Stimulated activated naive CD8-positive, alpha-beta T cell treated with anti-CD3 and anti-CD28 coated beads, Interleukin-15, Interleukin-2, amounts not matched to agents 100 ng/mL and 50 ng/mL, for 24 hours (primary cell): ENCODE results near the gene PRR5.

Experiments
- H3K27ac Mint-ChIP-seq: one replicate; pipeline ENCODE4 v1.8.0; 2021; ENCODE audit warnings: mild to moderate bottlenecking, mixed read lengths
- H3K27me3 Mint-ChIP-seq: one replicate; pipeline ENCODE4 v1.8.0; 2021; ENCODE audit warnings: mixed read lengths
- H3K36me3 Mint-ChIP-seq: one replicate; pipeline ENCODE4 v1.8.0; 2021; ENCODE audit warnings: low read depth, mixed read lengths
- H3K4me1 Mint-ChIP-seq: one replicate; pipeline ENCODE4 v1.8.0; 2021; ENCODE audit warnings: low read depth, mixed read lengths
- H3K4me3 Mint-ChIP-seq: one replicate; pipeline ENCODE4 v1.8.0; 2021; ENCODE audit warnings: mild to moderate bottlenecking, mixed read lengths
- H3K9me3 Mint-ChIP-seq: one replicate; pipeline ENCODE4 v1.8.0; 2021; ENCODE audit warnings: mixed read lengths

Gene PRR5

DNA sequence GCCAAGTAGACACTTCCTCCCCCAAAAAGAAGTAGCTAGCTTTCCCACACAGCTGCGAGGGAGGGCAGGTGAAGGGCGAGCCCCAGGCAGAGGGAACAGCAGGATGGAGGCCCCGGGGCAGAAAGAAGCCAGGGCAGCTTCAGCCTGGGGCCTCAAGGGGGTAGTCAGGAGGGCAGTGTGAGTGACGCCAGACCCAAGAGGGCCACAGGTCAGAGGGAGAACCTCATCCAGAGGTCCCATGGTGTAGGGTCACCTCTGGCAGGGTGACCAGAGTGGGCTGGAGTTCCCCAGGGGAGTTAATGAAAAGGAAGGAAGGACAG lies 9.2 kb downstream of the PRR5 start:
- H3K27ac Mint-ChIP-seq: peak overlapping the region; percentile 68
- no peaks in the 10 kb centered on the region for H3K27me3 Mint-ChIP-seq
- no peaks in the 10 kb centered on the region for H3K9me3 Mint-ChIP-seq
- peaks cover 41% of the 10 kb centered on the region for H3K4me1 Mint-ChIP-seq
- no peak overlapping the region for H3K4me3 Mint-ChIP-seq
- H3K36me3 Mint-ChIP-seq: no peaks in the 10 kb centered on the region

- Mint-ChIP-seq H3K27me3 (no peaks in the 10 kb centered on the region), H3K27ac (no peak overlapping the region), H3K36me3 (no peaks in the 10 kb centered on the region), H3K9me3 (no peaks in the 10 kb centered on the region), H3K4me1 (peaks cover 38% of the 10 kb centered on the region), H3K4me3 (no peak overlapping the region)
Observed at GRCh38 chr22:44711690-44712555, 9.9 kb downstream of the PRR5 start.

DNA sequence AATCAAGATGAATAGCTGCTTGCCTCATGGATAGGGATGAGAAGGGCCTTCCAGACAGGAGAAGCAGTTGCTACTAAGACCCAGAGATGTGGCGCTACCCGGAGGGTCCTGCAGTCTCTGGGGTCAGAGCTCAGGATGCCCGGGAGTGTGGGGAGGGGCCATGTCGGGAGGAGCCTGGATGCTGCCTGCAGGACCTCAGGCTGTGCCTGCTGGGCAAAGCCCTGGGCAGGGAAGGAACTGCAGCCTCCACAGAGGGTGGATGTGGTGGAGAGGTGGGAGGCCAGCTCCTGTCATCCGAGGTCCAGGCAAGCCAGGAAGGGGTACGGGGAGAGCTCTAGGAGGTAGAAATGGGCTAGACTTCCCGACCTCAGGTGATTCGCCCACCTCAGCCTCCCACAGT lies 11.0 kb downstream of the PRR5 start:
- Mint-ChIP-seq H3K4me1 (peaks cover 34% of the 10 kb centered on the region), H3K27me3 (no peaks in the 10 kb centered on the region), H3K9me3 (no peaks in the 10 kb centered on the region), H3K27ac (no peak overlapping the region), H3K4me3 (no peak overlapping the region), H3K36me3 (no peaks in the 10 kb centered on the region)

DNA sequence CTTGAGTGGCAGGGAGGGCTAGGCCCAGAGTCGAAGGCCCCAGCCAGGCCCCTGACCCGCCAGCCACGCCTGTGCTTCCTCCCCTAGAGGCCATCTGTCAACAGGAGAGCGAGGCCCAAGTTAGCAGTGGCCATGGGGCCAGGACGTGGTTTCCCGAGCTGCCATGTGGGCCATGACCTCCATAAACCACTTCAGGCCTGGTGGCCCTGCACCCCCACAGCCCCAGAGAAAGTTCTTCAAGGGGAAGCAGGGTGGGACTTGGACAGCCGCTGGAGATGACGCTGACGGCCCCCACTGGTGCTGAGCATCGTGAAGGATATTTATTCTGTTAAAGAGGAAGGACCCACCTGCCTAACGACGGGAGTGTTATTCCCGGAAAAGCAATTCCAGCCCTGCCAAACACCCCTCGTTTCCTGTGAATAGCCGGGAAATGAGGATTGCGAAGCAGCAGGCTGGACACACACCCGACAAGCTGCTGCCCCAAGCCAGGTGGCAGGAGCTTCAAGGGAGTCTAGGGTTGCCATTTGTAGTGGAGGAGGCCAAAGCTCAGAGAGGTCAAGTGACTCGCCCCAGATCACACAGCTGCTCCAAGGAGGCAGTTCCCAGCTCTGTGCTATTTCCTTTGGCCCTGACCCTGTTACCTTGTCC lies 12.8 kb downstream of the PRR5 start:
- Mint-ChIP-seq H3K36me3 (no peaks in the 10 kb centered on the region), H3K4me1 (peaks cover 27% of the 10 kb centered on the region), H3K27me3 (no peaks in the 10 kb centered on the region), H3K4me3 (no peak overlapping the region), H3K9me3 (no peaks in the 10 kb centered on the region), H3K27ac (no peak overlapping the region)

DNA sequence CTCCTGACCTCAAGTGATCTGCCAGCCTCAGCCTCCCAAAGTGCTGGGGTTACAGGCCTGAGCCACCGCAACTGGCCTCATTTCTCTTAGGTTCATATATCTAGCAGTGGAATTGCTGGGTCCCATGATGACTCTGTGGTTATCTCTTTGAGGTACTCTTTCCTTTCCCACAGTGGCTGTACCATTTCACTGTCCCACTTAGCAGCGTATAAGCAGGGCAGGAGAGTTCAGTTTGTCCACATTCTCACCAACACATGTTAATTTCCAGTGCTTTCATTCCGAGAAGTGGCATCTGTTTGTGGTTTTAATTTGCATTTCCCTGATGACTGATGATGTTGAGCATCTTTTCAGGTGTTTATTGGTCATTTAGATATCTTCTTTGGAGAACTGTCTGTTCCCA lies 16.4 kb downstream of the PRR5 start:
- Mint-ChIP-seq H3K9me3 (no peaks in the 10 kb centered on the region), H3K4me3 (no peak overlapping the region), H3K4me1 (peaks cover 10% of the 10 kb centered on the region), H3K27me3 (no peaks in the 10 kb centered on the region), H3K36me3 (no peaks in the 10 kb centered on the region), H3K27ac (peak overlapping the region; percentile 9)

GRCh38 chr22:44719586-44720368 lies 17.8 kb downstream of the PRR5 start:
- no peaks in the 10 kb centered on the region for H3K9me3 Mint-ChIP-seq
- H3K4me1 Mint-ChIP-seq: peaks cover 10% of the 10 kb centered on the region
- H3K36me3 Mint-ChIP-seq: peaks cover 5% of the 10 kb centered on the region
- H3K4me3 Mint-ChIP-seq: no peak overlapping the region
- H3K27ac Mint-ChIP-seq: no peak overlapping the region
- H3K27me3 Mint-ChIP-seq: no peaks in the 10 kb centered on the region

DNA sequence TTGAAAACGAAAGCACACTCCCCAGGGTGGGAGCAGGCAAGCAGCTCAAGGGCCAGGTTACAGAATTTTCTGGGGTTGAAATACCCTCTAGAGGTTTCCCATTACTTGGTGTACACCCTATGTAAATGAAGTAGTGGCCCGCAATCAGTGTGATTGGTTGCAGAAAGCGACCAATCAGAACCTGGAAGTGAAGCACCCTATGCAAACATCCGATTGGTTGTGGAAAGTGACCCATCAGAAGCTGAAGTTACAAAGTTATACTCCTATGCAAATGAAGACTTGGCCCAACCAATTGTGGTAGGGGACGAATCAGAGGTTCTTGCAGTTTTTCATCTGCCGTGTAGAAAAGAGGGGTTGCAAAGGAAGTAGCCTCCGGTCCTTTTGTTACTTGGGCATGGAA lies 19.2 kb downstream of the PRR5 start:
- peaks cover 9% of the 10 kb centered on the region for H3K36me3 Mint-ChIP-seq
- peaks cover 10% of the 10 kb centered on the region for H3K4me1 Mint-ChIP-seq
- no peaks in the 10 kb centered on the region for H3K9me3 Mint-ChIP-seq
- H3K27ac Mint-ChIP-seq: no peak overlapping the region
- H3K27me3 Mint-ChIP-seq: no peaks in the 10 kb centered on the region
- H3K4me3 Mint-ChIP-seq: no peak overlapping the region

GRCh38 chr22:44722611-44723010 lies 20.6 kb downstream of the PRR5 start:
- Mint-ChIP-seq H3K27ac (no peak overlapping the region), H3K4me1 (peaks cover 10% of the 10 kb centered on the region)

GRCh38 chr22:44723801-44724200 lies 21.8 kb downstream of the PRR5 start:
- Mint-ChIP-seq H3K9me3 (no peaks in the 10 kb centered on the region), H3K27me3 (no peaks in the 10 kb centered on the region), H3K27ac (no peak overlapping the region), H3K36me3 (peaks cover 9% of the 10 kb centered on the region), H3K4me1 (peaks cover 5% of the 10 kb centered on the region), H3K4me3 (no peak overlapping the region)

More at GRCh38 chr22:44722611-44723010, 20.6 kb downstream of the PRR5 start:
- H3K9me3 Mint-ChIP-seq: no peaks in the 10 kb centered on the region
- peaks cover 9% of the 10 kb centered on the region for H3K36me3 Mint-ChIP-seq
- no peaks in the 10 kb centered on the region for H3K27me3 Mint-ChIP-seq
- no peak overlapping the region for H3K4me3 Mint-ChIP-seq

DNA sequence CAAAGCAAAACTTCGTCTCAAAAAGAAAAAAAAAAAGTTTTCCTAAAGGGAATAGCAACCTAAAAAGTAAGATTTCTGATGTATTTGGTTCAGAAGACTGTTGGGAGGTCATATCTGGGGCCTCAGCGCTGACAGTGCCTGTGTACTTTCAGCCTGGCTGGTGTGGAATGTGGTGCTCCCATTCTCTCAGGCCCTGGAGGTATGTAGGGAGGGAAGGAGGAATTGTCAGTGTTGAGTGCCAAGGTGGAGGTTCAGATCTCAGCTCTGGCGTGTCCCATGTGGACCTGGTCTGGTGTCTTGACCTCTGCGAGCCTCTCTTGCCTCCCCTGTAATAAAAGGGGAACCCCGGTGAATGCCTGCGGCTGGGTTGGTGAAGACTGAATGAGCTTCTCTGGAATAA lies 22.4 kb downstream of the PRR5 start:
- no peaks in the 10 kb centered on the region for H3K9me3 Mint-ChIP-seq
- H3K4me1 Mint-ChIP-seq: peaks cover 8% of the 10 kb centered on the region
- H3K4me3 Mint-ChIP-seq: no peak overlapping the region
- H3K36me3 Mint-ChIP-seq: peaks cover 9% of the 10 kb centered on the region
- H3K27me3 Mint-ChIP-seq: no peaks in the 10 kb centered on the region
- no peak overlapping the region for H3K27ac Mint-ChIP-seq

GRCh38 chr22:44724859-44725258 lies 22.9 kb downstream of the PRR5 start:
- Mint-ChIP-seq H3K27ac (no peak overlapping the region), H3K4me1 (peaks cover 10% of the 10 kb centered on the region), H3K4me3 (no peak overlapping the region), H3K9me3 (no peaks in the 10 kb centered on the region), H3K36me3 (peaks cover 9% of the 10 kb centered on the region), H3K27me3 (no peaks in the 10 kb centered on the region)

- H3K27ac Mint-ChIP-seq: no peak overlapping the region
- no peaks in the 10 kb centered on the region for H3K9me3 Mint-ChIP-seq
- no peaks in the 10 kb centered on the region for H3K27me3 Mint-ChIP-seq
- H3K36me3 Mint-ChIP-seq: peaks cover 16% of the 10 kb centered on the region
- peaks cover 10% of the 10 kb centered on the region for H3K4me1 Mint-ChIP-seq
- no peak overlapping the region for H3K4me3 Mint-ChIP-seq
Observed at GRCh38 chr22:44726439-44726838, 24.4 kb downstream of the PRR5 start.

- Mint-ChIP-seq H3K36me3 (peaks cover 16% of the 10 kb centered on the region), H3K4me3 (no peak overlapping the region), H3K9me3 (no peaks in the 10 kb centered on the region), H3K4me1 (peaks cover 10% of the 10 kb centered on the region), H3K27ac (no peak overlapping the region), H3K27me3 (no peaks in the 10 kb centered on the region)
Observed at GRCh38 chr22:44727148-44727547, 25.1 kb downstream of the PRR5 start.

DNA sequence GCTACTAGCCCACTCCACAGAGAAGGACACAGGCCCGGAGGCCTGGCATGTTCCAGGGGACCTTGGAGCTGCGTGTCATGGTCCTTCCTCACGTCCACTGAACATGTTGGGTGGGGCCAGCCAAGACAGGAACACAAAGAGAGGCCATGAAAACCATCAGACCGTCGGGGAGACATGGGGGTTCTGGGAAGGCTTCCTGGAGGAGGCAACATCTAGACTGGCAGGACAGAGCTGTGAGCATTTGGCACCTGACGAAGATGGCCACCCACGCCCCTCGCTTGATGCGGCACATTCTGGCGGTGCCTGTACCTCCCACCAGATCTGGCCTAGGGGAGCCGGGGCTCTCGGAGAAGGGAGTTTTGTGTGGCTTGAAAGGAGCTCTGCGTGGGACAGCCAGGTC lies 25.7 kb downstream of the PRR5 start:
- H3K4me1 Mint-ChIP-seq: peaks cover 10% of the 10 kb centered on the region
- no peaks in the 10 kb centered on the region for H3K27me3 Mint-ChIP-seq
- H3K27ac Mint-ChIP-seq: no peak overlapping the region
- peaks cover 16% of the 10 kb centered on the region for H3K36me3 Mint-ChIP-seq
- H3K9me3 Mint-ChIP-seq: peaks cover 2% of the 10 kb centered on the region
- no peak overlapping the region for H3K4me3 Mint-ChIP-seq

GRCh38 chr22:44728761-44729324 lies 26.8 kb downstream of the PRR5 start:
- Mint-ChIP-seq H3K27ac (no peak overlapping the region), H3K4me1 (peaks cover 10% of the 10 kb centered on the region)

More at GRCh38 chr22:44728761-44729324, 26.8 kb downstream of the PRR5 start:
- peaks cover 16% of the 10 kb centered on the region for H3K36me3 Mint-ChIP-seq
- H3K4me3 Mint-ChIP-seq: no peak overlapping the region
- H3K27me3 Mint-ChIP-seq: no peaks in the 10 kb centered on the region
- H3K9me3 Mint-ChIP-seq: peaks cover 4% of the 10 kb centered on the region
